Measurements from ENCODE around the gene IGFL3. TPM values are rescaled to one million over a fixed set of nuclear protein-coding genes. Genes with fewer than 3 reads are reported as not detected.

The IGFL3 gene
- total and polyA plus RNA-seq, 2 of the 13 experiments (the other 11 are each of a cell fraction or from before 2014, with no cell fraction given), result not detected

DNA sequence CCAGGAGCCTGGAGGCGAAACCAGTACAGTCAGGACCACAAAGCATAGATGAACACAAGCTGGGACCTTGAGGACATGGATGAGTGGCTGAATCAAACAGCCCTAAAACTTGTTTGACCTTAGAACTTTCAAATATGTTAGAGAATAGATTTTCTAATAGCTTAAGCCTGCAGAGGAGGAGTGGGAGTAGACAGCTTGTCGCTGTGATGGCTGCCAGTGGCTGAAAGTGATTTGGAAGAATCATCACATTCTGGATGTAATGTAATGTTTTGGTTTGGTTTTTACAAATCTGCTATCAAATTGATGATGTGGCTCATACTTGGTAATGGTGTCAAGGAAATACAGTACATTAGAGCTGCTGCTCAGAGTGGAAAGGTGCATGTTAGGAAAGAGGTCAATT is 12.0 kb downstream of the IGFL3 start:
- BruUV-seq (replicated peaks), result no TSS peak
- no peak overlapping the region for H3K27ac ChIP-seq (ENCODE audit: extremely low read length, insufficient read depth, low read length)
- ChIA-PET POLR2A (no interaction called here), CTCF (ENCODE audit: low intra/inter-chr PET ratio, low total read pairs) (no interaction called here)
- H3K79me2 ChIP-seq (ENCODE audit: insufficient read depth, low read length), result no peaks in the 10 kb centered on the region
- no peak overlapping the region for H3K4me2 ChIP-seq (ENCODE audit: low read depth, low read length)
- FAIRE-seq, result no peak
- H4K20me1 ChIP-seq (ENCODE audit: insufficient read depth, low read length), result no peaks in the 10 kb centered on the region
- WGBS (ENCODE audit: low lambda C conversion rate), result 0% methylated on average over 2 of the region's 2 CpGs
- no peak for DNase-seq (ENCODE audit: low spot score)
- TF ChIP-seq ZSCAN21 (CRISPR knock-in tag; IDR thresholded peaks at IDR 0.05; ENCODE audit: borderline replicate concordance), result no peak
- no peak for TF ChIP-seq POLR2AphosphoS2 (IDR thresholded peaks at IDR 0.05; ENCODE audit: low read depth, low read length)
- TF ChIP-seq BRCA1 (CRISPR knock-in tag; IDR thresholded peaks at IDR 0.05), result no peak
- no peaks in the 10 kb centered on the region for H3K9me3 ChIP-seq (ENCODE audit: low read length)
- H3K9ac ChIP-seq (ENCODE audit: insufficient read depth, low read depth, low read length), result no peak overlapping the region
- no peaks in the 10 kb centered on the region for H3K4me1 ChIP-seq (ENCODE audit: insufficient read depth, low read length)
- H3K4me3 ChIP-seq (replicated peaks in 1 of 3; ENCODE audit: insufficient read depth in 1 of 3, low read depth in 2 of 3, low read length in 3 of 3), result no peak overlapping the region
- no peaks in the 10 kb centered on the region for H3K36me3 ChIP-seq (replicated peaks in 1 of 2; ENCODE audit: control insufficient read depth in 1 of 2, insufficient read depth in 2 of 2, low read length in 2 of 2)
- no peak for ATAC-seq
- no peak overlapping the region for H2AFZ ChIP-seq (ENCODE audit: low read length)
- intact Hi-C loops (cut with micrococcal nuclease; ENCODE audit: unreplicated experiment), result no loop called here
- in situ Hi-C loops (cut with HindIII; ENCODE audit: extremely low pct_ligation_motif_present, low pct_unique_long_range_greater_than_20kb), result no loop called here
- H3K27me3 ChIP-seq (ENCODE audit: control insufficient read depth in 1 of 2, insufficient read depth in 2 of 2, low read length in 2 of 2), result no peaks in the 10 kb centered on the region

DNA sequence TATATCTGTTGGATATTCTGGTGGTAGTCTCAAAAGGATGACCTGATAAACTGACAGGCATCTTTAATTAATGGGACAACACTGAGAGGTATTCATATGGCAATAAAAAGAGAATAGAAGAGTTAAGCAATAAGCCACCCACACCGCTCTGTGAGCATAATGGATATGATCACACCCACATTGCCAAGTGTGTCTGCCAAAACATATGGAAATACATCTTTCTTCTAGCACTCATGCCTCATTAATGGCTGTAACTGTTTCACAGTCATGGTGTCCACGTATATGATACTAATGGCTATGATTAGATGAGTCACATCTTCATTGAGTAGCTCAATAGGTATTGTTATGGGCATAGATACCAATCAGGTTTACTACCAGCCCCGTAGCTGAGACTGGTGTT is 13.1 kb downstream of the IGFL3 start:
- Histone ChIP-seq H3K27ac (ENCODE audit: extremely low read length, insufficient read depth, low read length) (no peak overlapping the region), H3K9ac (ENCODE audit: insufficient read depth, low read depth, low read length) (no peak overlapping the region), H3K36me3 (replicated peaks in 1 of 2; ENCODE audit: control insufficient read depth in 1 of 2, insufficient read depth in 2 of 2, low read length in 2 of 2) (no peaks in the 10 kb centered on the region), H3K79me2 (ENCODE audit: insufficient read depth, low read length) (no peaks in the 10 kb centered on the region), H3K27me3 (ENCODE audit: control insufficient read depth in 1 of 2, insufficient read depth in 2 of 2, low read length in 2 of 2) (0 out of 5 replicates have a peak, but pooled peaks cover 0 to 2% of the 10 kb centered on the region in 2 experiments), H3K9me3 (ENCODE audit: low read length) (no peaks in the 10 kb centered on the region), H4K20me1 (ENCODE audit: insufficient read depth, low read length) (no peaks in the 10 kb centered on the region), H2AFZ (ENCODE audit: low read length) (no peak overlapping the region), H3K4me3 (replicated peaks in 1 of 3; ENCODE audit: insufficient read depth in 1 of 3, low read depth in 2 of 3, low read length in 3 of 3) (no peak overlapping the region), H3K4me2 (ENCODE audit: low read depth, low read length) (no peak overlapping the region), H3K4me1 (ENCODE audit: insufficient read depth, low read length) (no peaks in the 10 kb centered on the region)
- POLR2A ChIA-PET, result no interaction called here
- CTCF ChIA-PET (ENCODE audit: low intra/inter-chr PET ratio, low total read pairs), result no interaction called here
- DNase-seq (ENCODE audit: low spot score), result no peak
- no peak for ATAC-seq
- BruUV-seq (replicated peaks), result no TSS peak
- in situ Hi-C loops (cut with HindIII; ENCODE audit: extremely low pct_ligation_motif_present, low pct_unique_long_range_greater_than_20kb) (no loop called here), intact Hi-C loops (cut with micrococcal nuclease; ENCODE audit: unreplicated experiment) (no loop called here)
- 0% methylated on average over 3 of the region's 3 CpGs for WGBS (ENCODE audit: low lambda C conversion rate)
- TF ChIP-seq SMAD3 (CRISPR knock-in tag; IDR thresholded peaks at IDR 0.05) (no peak), EHMT2 (IDR thresholded peaks at IDR 0.05; ENCODE audit: borderline replicate concordance, low read depth, low read length) (no peak), ZNF232 (CRISPR knock-in tag; IDR thresholded peaks at IDR 0.05; ENCODE audit: borderline replicate concordance) (no peak), MAZ (IDR thresholded peaks at IDR 0.05; ENCODE audit: borderline replicate concordance, low read depth, low read length) (no peak), MAZ (CRISPR knock-in tag; IDR thresholded peaks at IDR 0.05; ENCODE audit: low read depth) (no peak), SIN3A (IDR thresholded peaks at IDR 0.05; ENCODE audit: borderline replicate concordance, low read depth, low read length) (no peak), SP2 (CRISPR knock-in tag; IDR thresholded peaks at IDR 0.05) (no peak), THAP11 (CRISPR knock-in tag; IDR thresholded peaks at IDR 0.05) (no peak), NR3C1 (CRISPR knock-in tag; IDR thresholded peaks at IDR 0.05) (no peak), NFYC (CRISPR knock-in tag; IDR thresholded peaks at IDR 0.05) (no peak), KAT7 (CRISPR knock-in tag; IDR thresholded peaks at IDR 0.05; ENCODE audit: borderline replicate concordance) (no peak), SAFB2 (CRISPR knock-in tag; IDR thresholded peaks at IDR 0.05; ENCODE audit: borderline replicate concordance, low read depth) (no peak), RAD21 (CRISPR knock-in tag; IDR thresholded peaks at IDR 0.05) (no peak), ZNF354B (CRISPR knock-in tag; IDR thresholded peaks at IDR 0.05) (no peak), DMAP1 (CRISPR knock-in tag; IDR thresholded peaks at IDR 0.05) (no peak), GABPB1 (CRISPR knock-in tag; IDR thresholded peaks at IDR 0.05) (no peak), FIP1L1 (IDR thresholded peaks at IDR 0.05; ENCODE audit: borderline replicate concordance, insufficient read depth, low read depth, low read length) (no peak), ZNF644 (CRISPR knock-in tag; IDR thresholded peaks at IDR 0.05; ENCODE audit: low read depth) (no peak)
- no peak for FAIRE-seq

All from HepG2 (cell line).